ENCODE results near the gene CRISPLD2.

Gene CRISPLD2

DNA sequence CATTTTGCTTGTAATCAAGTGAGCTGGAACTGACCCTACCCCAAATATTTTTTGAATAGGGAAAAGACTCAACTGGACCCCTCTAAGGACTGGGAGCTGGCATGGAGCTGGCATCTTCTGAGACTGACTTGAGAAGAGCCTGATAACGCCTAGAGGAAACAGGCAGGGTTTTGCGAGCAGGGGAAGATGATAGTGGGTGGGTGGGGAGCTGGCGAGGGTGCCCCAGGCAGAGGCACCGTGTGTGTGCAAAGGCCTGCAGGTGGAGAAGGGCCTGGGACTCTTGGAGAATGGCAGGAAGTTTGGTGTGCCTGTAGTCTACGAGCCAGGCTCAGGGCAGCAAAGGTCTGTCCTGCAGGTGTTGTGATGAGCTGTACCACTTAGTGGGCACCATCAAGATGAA, 4.1 kb downstream of the CRISPLD2 start:
- H3K79me2 ChIP-seq (ENCODE audit: low read length), result no peaks in the 10 kb centered on the region
- no peaks in the 10 kb centered on the region for H3K4me1 ChIP-seq (ENCODE audit: low read length)
- no peak overlapping the region for H3K4me2 ChIP-seq (ENCODE audit: low read depth, low read length)
- no peak overlapping the region for H3K9ac ChIP-seq (ENCODE audit: low read length)
- no peaks in the 10 kb centered on the region for H3K9me3 ChIP-seq (replicated peaks; ENCODE audit: insufficient read depth, low read length)
- H3K27me3 ChIP-seq (replicated peaks; ENCODE audit: insufficient read depth, low read length), result peaks cover 68% of the 10 kb centered on the region
- TF ChIP-seq EZH2phosphoT487 (IDR thresholded peaks at IDR 0.05; ENCODE audit: low read length) (no peak), EZH2 (optimal IDR thresholded peaks at IDR 0.05; ENCODE audit: low read depth, low read length) (no peak)
- TF ChIP-seq, protein P1, sequence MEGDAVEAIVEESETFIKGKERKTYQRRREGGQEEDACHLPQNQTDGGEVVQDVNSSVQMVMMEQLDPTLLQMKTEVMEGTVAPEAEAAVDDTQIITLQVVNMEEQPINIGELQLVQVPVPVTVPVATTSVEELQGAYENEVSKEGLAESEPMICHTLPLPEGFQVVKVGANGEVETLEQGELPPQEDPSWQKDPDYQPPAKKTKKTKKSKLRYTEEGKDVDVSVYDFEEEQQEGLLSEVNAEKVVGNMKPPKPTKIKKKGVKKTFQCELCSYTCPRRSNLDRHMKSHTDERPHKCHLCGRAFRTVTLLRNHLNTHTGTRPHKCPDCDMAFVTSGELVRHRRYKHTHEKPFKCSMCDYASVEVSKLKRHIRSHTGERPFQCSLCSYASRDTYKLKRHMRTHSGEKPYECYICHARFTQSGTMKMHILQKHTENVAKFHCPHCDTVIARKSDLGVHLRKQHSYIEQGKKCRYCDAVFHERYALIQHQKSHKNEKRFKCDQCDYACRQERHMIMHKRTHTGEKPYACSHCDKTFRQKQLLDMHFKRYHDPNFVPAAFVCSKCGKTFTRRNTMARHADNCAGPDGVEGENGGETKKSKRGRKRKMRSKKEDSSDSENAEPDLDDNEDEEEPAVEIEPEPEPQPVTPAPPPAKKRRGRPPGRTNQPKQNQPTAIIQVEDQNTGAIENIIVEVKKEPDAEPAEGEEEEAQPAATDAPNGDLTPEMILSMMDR (IDR thresholded peaks at IDR 0.05; ENCODE audit: low read length), result no peak
- no peaks in the 10 kb centered on the region for H3F3A ChIP-seq (ENCODE audit: insufficient read depth, low read length)
- H4K20me1 ChIP-seq (ENCODE audit: insufficient read depth, low read length), result no peaks in the 10 kb centered on the region
- no peak overlapping the region for H3K27ac ChIP-seq (ENCODE audit: low read length)
- no peak overlapping the region for H3K4me3 ChIP-seq (ENCODE audit: low read length)
- no peaks in the 10 kb centered on the region for H3K36me3 ChIP-seq (replicated peaks; ENCODE audit: insufficient read depth, low read length)
- no peak for DNase-seq
- H2AFZ ChIP-seq (ENCODE audit: low read length), result no peak overlapping the region
- H3K9me2 ChIP-seq (replicated peaks; ENCODE audit: insufficient read depth, low read length), result no peaks in the 10 kb centered on the region

DNA sequence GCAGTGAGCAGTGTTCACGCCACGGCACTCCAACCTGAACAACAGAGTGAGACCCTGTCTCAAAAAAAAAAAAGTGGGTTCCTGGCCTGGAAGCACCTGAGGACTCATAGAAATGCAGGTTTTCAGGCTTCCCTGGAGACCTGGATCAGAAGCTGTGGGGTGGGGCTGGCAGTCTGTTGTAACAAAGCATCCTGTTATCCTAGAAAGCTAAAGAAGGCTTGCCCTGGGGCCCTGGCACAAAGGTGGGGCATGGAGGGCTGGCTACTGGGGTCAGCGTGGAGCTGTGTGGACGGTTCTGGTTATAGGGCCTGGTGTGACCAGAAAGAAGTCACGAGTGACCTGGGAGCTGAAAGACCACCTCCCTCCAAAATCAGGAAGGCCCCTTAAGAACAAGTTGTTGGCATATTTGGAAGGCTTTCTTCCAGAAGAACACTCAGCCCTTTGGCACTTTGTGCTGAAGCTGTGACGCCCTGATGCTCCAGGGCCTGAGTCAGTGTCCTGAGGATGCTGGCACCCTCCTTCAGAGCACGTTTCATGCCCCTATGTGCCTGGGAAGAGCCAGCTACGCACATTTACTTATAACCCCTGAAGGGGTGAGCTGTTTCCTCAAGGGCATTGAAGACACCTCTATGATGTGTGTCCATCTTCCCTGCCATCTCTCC, 6.2 kb downstream of the CRISPLD2 start:
- Histone ChIP-seq H3K27ac (ENCODE audit: low read length) (no peak overlapping the region), H3K27me3 (replicated peaks; ENCODE audit: insufficient read depth, low read length) (peaks cover 68% of the 10 kb centered on the region), H3K4me3 (ENCODE audit: low read length) (no peak overlapping the region), H3K79me2 (ENCODE audit: low read length) (no peaks in the 10 kb centered on the region), H3K9me2 (replicated peaks; ENCODE audit: insufficient read depth, low read length) (no peaks in the 10 kb centered on the region), H3K4me2 (ENCODE audit: low read depth, low read length) (no peak overlapping the region), H3K9ac (ENCODE audit: low read length) (no peak overlapping the region), H3K9me3 (replicated peaks; ENCODE audit: insufficient read depth, low read length) (no peaks in the 10 kb centered on the region), H3F3A (ENCODE audit: insufficient read depth, low read length) (no peaks in the 10 kb centered on the region), H4K20me1 (ENCODE audit: insufficient read depth, low read length) (no peaks in the 10 kb centered on the region), H3K4me1 (ENCODE audit: low read length) (no peaks in the 10 kb centered on the region), H2AFZ (ENCODE audit: low read length) (no peak overlapping the region), H3K36me3 (replicated peaks; ENCODE audit: insufficient read depth, low read length) (no peaks in the 10 kb centered on the region)
- no peak for DNase-seq
- TF ChIP-seq EZH2phosphoT487 (IDR thresholded peaks at IDR 0.05; ENCODE audit: low read length), result no peak
- TF ChIP-seq EZH2 (optimal IDR thresholded peaks at IDR 0.05; ENCODE audit: low read depth, low read length), result no peak
- TF ChIP-seq, protein P1 (IDR thresholded peaks at IDR 0.05; ENCODE audit: low read length), result no peak

GRCh38 chr16:84826558-84826941, 6.8 kb downstream of the CRISPLD2 start:
- Histone ChIP-seq H3K36me3 (replicated peaks; ENCODE audit: insufficient read depth, low read length) (no peaks in the 10 kb centered on the region), H3F3A (ENCODE audit: insufficient read depth, low read length) (no peaks in the 10 kb centered on the region), H3K9me3 (replicated peaks; ENCODE audit: insufficient read depth, low read length) (no peaks in the 10 kb centered on the region), H3K79me2 (ENCODE audit: low read length) (no peaks in the 10 kb centered on the region), H3K4me3 (ENCODE audit: low read length) (no peak overlapping the region), H3K9me2 (replicated peaks; ENCODE audit: insufficient read depth, low read length) (no peaks in the 10 kb centered on the region), H3K9ac (ENCODE audit: low read length) (no peak overlapping the region), H4K20me1 (ENCODE audit: insufficient read depth, low read length) (no peaks in the 10 kb centered on the region), H3K27ac (ENCODE audit: low read length) (no peak overlapping the region), H3K4me2 (ENCODE audit: low read depth, low read length) (no peak overlapping the region), H3K4me1 (ENCODE audit: low read length) (no peaks in the 10 kb centered on the region), H2AFZ (ENCODE audit: low read length) (no peak overlapping the region), H3K27me3 (replicated peaks; ENCODE audit: insufficient read depth, low read length) (peaks cover 68% of the 10 kb centered on the region)
- no peak for DNase-seq
- TF ChIP-seq, protein P1 (IDR thresholded peaks at IDR 0.05; ENCODE audit: low read length), result no peak
- TF ChIP-seq EZH2phosphoT487 (IDR thresholded peaks at IDR 0.05; ENCODE audit: low read length), result no peak
- TF ChIP-seq EZH2 (optimal IDR thresholded peaks at IDR 0.05; ENCODE audit: low read depth, low read length), result no peak
